ENCODE measurements around the gene TRIM46. TPM values are rescaled to one million over a fixed set of nuclear protein-coding genes. Genes with fewer than 3 reads are reported as not detected.
A peak's percentile ranks its signal among the peaks of the same experiment; 100 is the strongest.
"Not testable (repeated sequence)": the region's sequence is repeated elsewhere in the genome, so short reads cannot be mapped to it uniquely, and the experiment has no call there.

The TRIM46 gene
- total RNA-seq, 3 donors from 2014 or later (not counting 1 experiment from before 2014, with no cell fraction given), result 0.94 to 4.9 (median 2.5) TPM

DNA sequence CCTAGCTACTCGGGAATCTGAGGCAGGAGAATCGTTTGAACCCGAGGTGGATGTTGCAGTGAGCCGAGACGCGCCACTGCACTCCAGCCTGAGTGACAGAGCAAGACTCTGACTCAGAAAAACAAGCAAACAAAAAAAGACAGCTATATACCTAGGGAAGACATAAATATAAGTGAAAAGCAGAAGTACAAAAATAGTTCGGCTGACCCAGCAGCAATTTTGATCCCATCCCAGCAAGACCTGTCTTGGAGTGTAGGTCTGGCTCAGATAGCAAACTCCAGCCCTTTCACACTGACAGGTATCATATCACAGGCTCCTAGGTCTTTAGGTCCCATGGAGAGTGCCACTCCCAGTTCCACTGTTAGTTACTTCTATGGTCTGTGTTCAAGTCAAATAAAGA, 49.4 kb downstream of the TRIM46 start:
- no peaks in the 10 kb centered on the region for H3K9me3 Mint-ChIP-seq
- H3K27ac ChIP-seq (ENCODE audit: low read length), result no peak overlapping the region
- no peak overlapping the region for H3K4me3 Mint-ChIP-seq
- H3K36me3 ChIP-seq (ENCODE audit: control insufficient read depth, insufficient read depth, low read length), result no peaks in the 10 kb centered on the region
- no peak for DNase-seq
- peaks cover 49% of the 10 kb centered on the region for H3K4me1 ChIP-seq (ENCODE audit: control insufficient read depth, insufficient read depth, low read length)
- H3K27me3 ChIP-seq (ENCODE audit: control insufficient read depth, insufficient read depth, low read length), result no peaks in the 10 kb centered on the region
- no peaks in the 10 kb centered on the region for H3K27me3 Mint-ChIP-seq (ENCODE audit: low read depth in 2 of 2)
- no peak for ATAC-seq
- WGBS (ENCODE audit: insufficient coverage), result 45% methylated on average over 7 of the region's 7 CpGs
- no peak overlapping the region for H3K27ac Mint-ChIP-seq
- H3K4me3 ChIP-seq (ENCODE audit: low read length), result no peak overlapping the region
- intact Hi-C loops (cut with micrococcal nuclease), result no loop called here
- no peaks in the 10 kb centered on the region for H3K9me3 ChIP-seq (ENCODE audit: control insufficient read depth, insufficient read depth, low read length)
- TF ChIP-seq, protein P1, sequence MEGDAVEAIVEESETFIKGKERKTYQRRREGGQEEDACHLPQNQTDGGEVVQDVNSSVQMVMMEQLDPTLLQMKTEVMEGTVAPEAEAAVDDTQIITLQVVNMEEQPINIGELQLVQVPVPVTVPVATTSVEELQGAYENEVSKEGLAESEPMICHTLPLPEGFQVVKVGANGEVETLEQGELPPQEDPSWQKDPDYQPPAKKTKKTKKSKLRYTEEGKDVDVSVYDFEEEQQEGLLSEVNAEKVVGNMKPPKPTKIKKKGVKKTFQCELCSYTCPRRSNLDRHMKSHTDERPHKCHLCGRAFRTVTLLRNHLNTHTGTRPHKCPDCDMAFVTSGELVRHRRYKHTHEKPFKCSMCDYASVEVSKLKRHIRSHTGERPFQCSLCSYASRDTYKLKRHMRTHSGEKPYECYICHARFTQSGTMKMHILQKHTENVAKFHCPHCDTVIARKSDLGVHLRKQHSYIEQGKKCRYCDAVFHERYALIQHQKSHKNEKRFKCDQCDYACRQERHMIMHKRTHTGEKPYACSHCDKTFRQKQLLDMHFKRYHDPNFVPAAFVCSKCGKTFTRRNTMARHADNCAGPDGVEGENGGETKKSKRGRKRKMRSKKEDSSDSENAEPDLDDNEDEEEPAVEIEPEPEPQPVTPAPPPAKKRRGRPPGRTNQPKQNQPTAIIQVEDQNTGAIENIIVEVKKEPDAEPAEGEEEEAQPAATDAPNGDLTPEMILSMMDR (IDR thresholded peaks at IDR 0.05), result no peak
- peaks cover 36 to 38% of the 10 kb centered on the region in 2 donors for H3K4me1 Mint-ChIP-seq
- no peaks in the 10 kb centered on the region for H3K36me3 Mint-ChIP-seq

DNA sequence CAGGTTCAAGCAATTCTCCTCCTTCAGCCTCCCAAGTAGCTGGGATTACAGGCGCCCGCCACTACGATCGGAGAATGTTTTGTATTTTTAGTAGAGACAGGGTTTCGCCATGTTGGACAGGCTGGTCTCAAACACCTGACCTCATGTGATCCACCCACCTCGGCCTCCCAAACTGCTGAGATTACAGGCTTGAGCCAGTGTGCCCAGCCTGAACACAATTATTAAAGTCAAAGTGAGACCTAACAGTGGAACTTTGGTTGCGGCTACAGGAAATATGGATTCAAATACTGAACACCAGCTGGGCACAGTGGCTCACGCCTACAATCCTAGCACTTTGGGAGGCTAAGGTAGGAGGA, 51.7 kb downstream of the TRIM46 start:
- H3K27me3 Mint-ChIP-seq (ENCODE audit: low read depth in 2 of 2); DNase-seq; H3K36me3 ChIP-seq (ENCODE audit: control insufficient read depth, insufficient read depth, low read length); H3K9me3 ChIP-seq (ENCODE audit: control insufficient read depth, insufficient read depth, low read length); H3K9me3 Mint-ChIP-seq; H3K4me3 ChIP-seq (ENCODE audit: low read length); H3K27me3 ChIP-seq (ENCODE audit: control insufficient read depth, insufficient read depth, low read length); H3K27ac ChIP-seq (ENCODE audit: low read length); H3K36me3 Mint-ChIP-seq; ATAC-seq: not testable (repeated sequence)
- peak overlapping the region; percentile 85 to 96 for H3K27ac Mint-ChIP-seq
- peaks cover 30% of the 10 kb centered on the region for H3K4me1 ChIP-seq (ENCODE audit: control insufficient read depth, insufficient read depth, low read length)
- H3K4me3 Mint-ChIP-seq, result peak overlapping the region; percentile 86
- WGBS (ENCODE audit: insufficient coverage), result 98% methylated on average over 8 of the region's 8 CpGs
- peaks cover 16 to 19% of the 10 kb centered on the region in 2 donors for H3K4me1 Mint-ChIP-seq
- intact Hi-C loops (cut with micrococcal nuclease), result loop anchor here (5.0 kb wide), 2 partner anchors 33 to 48 kb away; no protein-coding TSS in a partner anchor

DNA sequence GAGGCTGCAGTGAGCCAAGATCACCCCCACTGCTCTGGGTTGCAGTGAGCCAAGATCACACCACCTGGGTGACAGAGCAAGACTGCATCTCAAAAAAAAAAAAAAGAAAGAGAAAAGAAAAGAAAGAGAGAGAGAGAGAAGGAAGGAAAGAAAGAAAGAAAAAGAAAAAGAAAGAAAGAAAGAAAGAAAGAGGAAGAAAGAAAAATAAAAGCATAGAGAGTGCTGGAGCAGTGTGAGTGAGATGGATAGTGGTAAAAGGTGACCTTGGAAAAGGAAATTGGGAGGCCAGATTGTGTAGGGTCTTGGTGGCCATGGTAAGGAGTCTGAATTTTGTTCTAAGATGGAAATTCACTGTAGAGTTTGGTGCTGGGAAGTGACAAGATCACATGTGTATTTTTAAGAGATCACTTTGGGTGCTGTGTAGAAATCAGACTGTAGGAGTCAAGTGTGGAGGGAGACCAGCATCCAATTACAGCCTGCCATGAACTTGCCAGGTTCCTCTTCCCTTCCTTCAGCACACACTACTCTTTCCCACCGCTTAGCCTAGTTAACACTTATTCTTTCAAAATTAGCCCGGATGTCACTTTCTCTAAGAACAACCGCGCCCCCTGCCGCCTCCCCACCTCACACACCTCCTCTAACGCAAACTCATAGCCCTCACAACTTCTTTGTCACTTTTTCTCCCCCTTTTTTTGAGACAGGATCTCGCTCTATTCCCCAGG, 52.7 kb downstream of the TRIM46 start:
- H3K4me3 Mint-ChIP-seq, result peak overlapping the region; percentile 86
- DNase-seq, result peak; percentile 73 to 90
- ATAC-seq, result peak; percentile 38 to 68 (median 51)
- peak overlapping the region; percentile 86 for H3K27ac ChIP-seq (ENCODE audit: low read length)
- H3K27me3 ChIP-seq (ENCODE audit: control insufficient read depth, insufficient read depth, low read length), result no peaks in the 10 kb centered on the region
- no peaks in the 10 kb centered on the region for H3K9me3 Mint-ChIP-seq
- peaks cover 26% of the 10 kb centered on the region for H3K4me1 ChIP-seq (ENCODE audit: control insufficient read depth, insufficient read depth, low read length)
- TF ChIP-seq, protein P1 (IDR thresholded peaks at IDR 0.05), result peak; percentile 71
- no peaks in the 10 kb centered on the region for H3K27me3 Mint-ChIP-seq (ENCODE audit: low read depth in 2 of 2)
- H3K4me1 Mint-ChIP-seq, result peaks cover 12 to 17% of the 10 kb centered on the region in 2 donors
- peak overlapping the region; percentile 79 for H3K4me3 ChIP-seq (ENCODE audit: low read length)
- WGBS (ENCODE audit: insufficient coverage), result 0% methylated on average over 7 of the region's 7 CpGs
- no peaks in the 10 kb centered on the region for H3K36me3 Mint-ChIP-seq
- intact Hi-C loops (cut with micrococcal nuclease), result loop anchor here (1.0 to 5.0 kb wide), 3 partner anchors 19 to 49 kb away; partner anchors contain the start of gene THBS3
- no peaks in the 10 kb centered on the region for H3K9me3 ChIP-seq (ENCODE audit: control insufficient read depth, insufficient read depth, low read length)
- H3K27ac Mint-ChIP-seq, result peak overlapping the region; percentile 85 to 96
- H3K36me3 ChIP-seq (ENCODE audit: control insufficient read depth, insufficient read depth, low read length), result no peaks in the 10 kb centered on the region

DNA sequence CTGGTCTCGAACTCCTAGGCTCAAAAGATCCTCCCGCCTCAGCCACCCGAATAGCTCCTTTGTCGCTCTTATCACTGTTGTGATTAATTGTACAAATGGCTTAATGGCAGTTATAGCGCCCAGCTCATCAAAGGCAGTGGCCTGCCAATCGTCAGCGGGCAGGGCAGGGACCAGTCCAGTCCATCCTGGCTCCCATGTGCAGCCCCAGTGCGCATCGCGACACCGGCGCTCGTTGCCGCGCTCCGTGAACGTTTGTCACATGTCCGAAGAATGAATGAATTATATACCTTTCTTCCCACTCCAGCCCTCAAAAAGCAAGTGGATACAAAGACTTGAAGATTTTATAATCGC, 53.2 kb downstream of the TRIM46 start:
- H3K4me3 ChIP-seq (ENCODE audit: low read length), result peak overlapping the region; percentile 79
- Mint-ChIP-seq H3K27ac (peak overlapping the region; percentile 85 to 96), H3K36me3 (no peaks in the 10 kb centered on the region), H3K4me3 (peak overlapping the region; percentile 86), H3K27me3 (ENCODE audit: low read depth in 2 of 2) (no peaks in the 10 kb centered on the region), H3K9me3 (no peaks in the 10 kb centered on the region), H3K4me1 (peaks cover 12 to 17% of the 10 kb centered on the region in 2 donors)
- H3K27ac ChIP-seq (ENCODE audit: low read length), result peak overlapping the region; percentile 86
- ATAC-seq (peak in 2 of 3 donors; percentile 12), DNase-seq (no peak)
- peaks cover 26% of the 10 kb centered on the region for H3K4me1 ChIP-seq (ENCODE audit: control insufficient read depth, insufficient read depth, low read length)
- H3K9me3 ChIP-seq (ENCODE audit: control insufficient read depth, insufficient read depth, low read length), result no peaks in the 10 kb centered on the region
- H3K27me3 ChIP-seq (ENCODE audit: control insufficient read depth, insufficient read depth, low read length), result no peaks in the 10 kb centered on the region
- TF ChIP-seq, protein P1 (IDR thresholded peaks at IDR 0.05), result peak; percentile 43
- intact Hi-C loops (cut with micrococcal nuclease), result loop anchor here (1.0 to 5.0 kb wide), 3 partner anchors 20 to 50 kb away; partner anchors contain the start of gene THBS3
- under 1% methylated on average over 18 of the region's 19 CpGs for WGBS (ENCODE audit: insufficient coverage)
- no peaks in the 10 kb centered on the region for H3K36me3 ChIP-seq (ENCODE audit: control insufficient read depth, insufficient read depth, low read length)
